Spleen (tissue), 11 donors: ENCODE results near the gene RAMP2. TPM values are rescaled to one million over a fixed set of nuclear protein-coding genes. Genes with fewer than 3 reads are reported as not detected.

Experiments
- DNase-seq: peaks from one replicate; pipeline ENCODE4 v3.0.0-alpha.2; 2020
- H3K27ac ChIP-seq, 8 donors: fragments of 200-600 bp; sonication (generic) in 7 of 8; 1 replicate in 4 of 8; 2 replicates in 4 of 8; pipeline versions ENCODE4 v1.5.0 to v1.8.0; 2016 to 2021; ENCODE audit warnings: inconsistent platforms in 4 of 8, mild to moderate bottlenecking in 4 of 8, moderate library complexity in 1 of 8
- H3K27me3 ChIP-seq, 7 donors: fragments of 200-600 bp; sonication (generic) in 6 of 7; replicated peaks in 1 of 7; 1 replicate in 4 of 7; 2 replicates in 3 of 7; pipeline versions ENCODE4 v1.5.0 to v1.8.0; 2016 to 2021; ENCODE audit warnings: inconsistent platforms in 3 of 7, mild to moderate bottlenecking in 1 of 7
- H3K36me3 ChIP-seq, 6 donors: fragments of 200-600 bp; sonication (generic) in 5 of 6; 1 replicate in 4 of 6; 2 replicates in 2 of 6; pipeline versions ENCODE4 v1.5.0 to v1.8.0; 2016 to 2021; ENCODE audit warnings: inconsistent platforms in 2 of 6
- H3K4me1 ChIP-seq, 6 donors: fragments of 200-600 bp; sonication (generic) in 5 of 6; 1 replicate in 3 of 6; 2 replicates in 3 of 6; pipeline versions ENCODE4 v1.5.0 to v1.8.0; 2016 to 2021; ENCODE audit warnings: inconsistent platforms in 3 of 6
- H3K4me3 ChIP-seq, 8 donors: fragments of 200-600 bp; sonication (generic) in 7 of 8; 1 replicate in 4 of 8; 2 replicates in 4 of 8; pipeline versions ENCODE4 v1.5.0 to v1.8.0; 2016 to 2021; ENCODE audit warnings: inconsistent platforms in 4 of 8, mild to moderate bottlenecking in 4 of 8, moderate library complexity in 2 of 8
- H3K9me3 ChIP-seq, 8 donors: fragments of 200-600 bp; sonication (generic) in 7 of 8; 1 replicate in 4 of 8; 2 replicates in 4 of 8; pipeline versions ENCODE4 v1.5.0 to v1.8.0; 2016 to 2021; ENCODE audit warnings: inconsistent platforms in 4 of 8
- CTCF ChIP-seq, 11 experiments: fragments of 200-600 bp in 7 of 11; fragments of 450-650 bp in 4 of 11; sonication (generic) in 4 of 11; IDR thresholded peaks in 8 of 11; conservative IDR thresholded peaks in 3 of 11; 1 replicate in 7 of 11; 2 replicates in 4 of 11; pipeline versions ENCODE4 v1.4.0 to v1.8.0; 2016 to 2021; ENCODE audit warnings: antibody characterized with exemption in 11 of 11, inconsistent platforms in 4 of 11, mild to moderate bottlenecking in 1 of 11
- POLR2A ChIP-seq, 3 donors: fragments of 450-650 bp; IDR thresholded peaks; one replicate each; pipeline ENCODE4 v1.5.1; 2017; ENCODE audit warnings: antibody characterized with exemption in 3 of 3, mild to moderate bottlenecking in 1 of 3
- POLR2AphosphoS5 ChIP-seq, 3 donors: sonication (generic); formaldehyde crosslinking; IDR thresholded peaks; one replicate each; pipeline ENCODE4 v1.5.1; 2017; ENCODE audit warnings: antibody characterized with exemption in 3 of 3
- WGBS, 5 donors: extraction: QIAGEN DNeasy Blood & Tissue Kit in 3 of 5; methylation state at CpG; one replicate each; pipeline versions ENCODE4 v1.1.5 to v1.1.7; 2013 to 2018; 5-methylcytosine and 5-hydroxymethylcytosine counted together
- intact Hi-C: fragments of 100-400 bp; cut with DNase I; formaldehyde crosslinking; loops from one replicate; pipeline ENCODE4 v1.15.0; 2023; ENCODE audit warnings: low total_unique reads
- polyA plus RNA-seq, 3 donors: library from polyadenylated mRNA; stranded (reverse); fragments of 200-250 nt; gene quantifications; one replicate each; pipeline ENCODE4 v1.2.1, GENCODE V29; 2013
- total RNA-seq, 7 donors: library from RNA; depleted of rRNA in 3 of 7; stranded (reverse); fragments of >200 nt in 3 of 7; fragmentation: NEBNext Ultra II Directional in 4 of 7; extraction: Animal tissue kit (Norgen Biotek cat#: 25700) in 4 of 7; gene quantifications; one replicate each; pipeline versions ENCODE4 v1.1.0 to v1.2.1, GENCODE V29; 2016 to 2021
- donor health status: healthy with polysubstance abuse.
- donor health status: DM: no; HTN: no; CAD: no; lungs with moderate emphysema.
- donor health status: DM: no; HTN: no; CAD: no.
- donor health status: Bipolar disorder and iron deficiency.
- donor health status: healthy.
- donor health status: DM: no; HTN: no; CAD: no.
- donor health status: DM: yes; HTN: yes; CAD: no.

Gene RAMP2
- total and polyA plus RNA-seq, 10 donors: 9.7 to 51.7 (median 28.1) TPM

GRCh38 chr17:42744806-42745617, 16.0 kb upstream of the RAMP2 start, which contains the start of gene EZH1:
TSS of gene EZH1 (minus strand) at chr17:42745040. CDS start at chr17:42728941, 16,099 bp downstream.
- Histone ChIP-seq H3K4me1 (peaks cover 18 to 61% (median 31%) of the 10 kb centered on the region in 6 donors), H3K36me3 (peaks cover 0 to 15% (median 0%) of the 10 kb centered on the region in 6 donors), H3K4me3 (peak within 1 kb of the TSS; percentile 77 to 96 (median 84)), H3K27ac (peak within 1 kb of the TSS; percentile 86 to 97 (median 94)), H3K9me3 (no peaks in the 10 kb centered on the region), H3K27me3 (peaks cover 0 to 8% (median 0%) of the 10 kb centered on the region in 7 donors)
- DNase-seq: peak; percentile 98
- WGBS, 5 donors: 6 to 10% (median 7%) methylated on average over 31 to 50 of the region's 50 CpGs
- TF ChIP-seq CTCF (IDR thresholded peaks at IDR 0.05 in 8 of 11, conservative IDR thresholded peaks at IDR 0.05 in 3 of 11): peak in 6 of 11 experiments; percentile 24 to 52 (median 38)
- peak; percentile 97 to 98 (median 97) for TF ChIP-seq POLR2AphosphoS5 (IDR thresholded peaks at IDR 0.05)
- peak in 2 of 3 donors; percentile 45 to 81 for TF ChIP-seq POLR2A (IDR thresholded peaks at IDR 0.05)
- intact Hi-C loops: no loop called here

- Histone ChIP-seq H3K36me3 (no peaks in the 10 kb centered on the region), H3K9me3 (no peaks in the 10 kb centered on the region), H3K4me1 (peaks cover 11 to 49% (median 24%) of the 10 kb centered on the region in 6 donors), H3K4me3 (no peak overlapping the region), H3K27ac (peak overlapping the region in 2 of 8 donors; percentile 34 to 54), H3K27me3 (peaks cover 0 to 14% (median 0%) of the 10 kb centered on the region in 7 donors)
- WGBS, 5 donors: 65 to 87% (median 75%) methylated on average over 7 of the region's 7 CpGs
- intact Hi-C loops: no loop called here
- TF ChIP-seq POLR2A (IDR thresholded peaks at IDR 0.05) (no peak), POLR2AphosphoS5 (IDR thresholded peaks at IDR 0.05) (no peak), CTCF (IDR thresholded peaks at IDR 0.05 in 8 of 11, conservative IDR thresholded peaks at IDR 0.05 in 3 of 11) (no peak)
- peak; percentile 14 for DNase-seq
Observed at GRCh38 chr17:42748202-42748907, 12.7 kb upstream of the RAMP2 start.

GRCh38 chr17:42748908-42749798, 11.9 kb upstream of the RAMP2 start:
- Histone ChIP-seq H3K36me3 (no peaks in the 10 kb centered on the region), H3K27me3 (peaks cover 0 to 14% (median 0%) of the 10 kb centered on the region in 7 donors), H3K27ac (peak overlapping the region in 4 of 8 donors; percentile 20 to 54 (median 30)), H3K9me3 (no peaks in the 10 kb centered on the region), H3K4me1 (peaks cover 3 to 41% (median 16%) of the 10 kb centered on the region in 6 donors), H3K4me3 (no peak overlapping the region)
- DNase-seq: peak; percentile 47
- no peak for TF ChIP-seq CTCF (IDR thresholded peaks at IDR 0.05 in 8 of 11, conservative IDR thresholded peaks at IDR 0.05 in 3 of 11)
- TF ChIP-seq POLR2AphosphoS5 (IDR thresholded peaks at IDR 0.05): no peak
- no peak for TF ChIP-seq POLR2A (IDR thresholded peaks at IDR 0.05)
- intact Hi-C loops: no loop called here
- WGBS, 5 donors: 83 to 90% (median 84%) methylated on average over 11 of the region's 11 CpGs
